ENCODE measurements around the gene DNASE1L3. TPM values are rescaled to one million over a fixed set of nuclear protein-coding genes. Genes with fewer than 3 reads are reported as not detected.

DNASE1L3 gene
- polyA plus RNA-seq, 2 of the 4 experiments (the other 2 are of a cell fraction) = 0.19 TPM; not detected in 1

DNA sequence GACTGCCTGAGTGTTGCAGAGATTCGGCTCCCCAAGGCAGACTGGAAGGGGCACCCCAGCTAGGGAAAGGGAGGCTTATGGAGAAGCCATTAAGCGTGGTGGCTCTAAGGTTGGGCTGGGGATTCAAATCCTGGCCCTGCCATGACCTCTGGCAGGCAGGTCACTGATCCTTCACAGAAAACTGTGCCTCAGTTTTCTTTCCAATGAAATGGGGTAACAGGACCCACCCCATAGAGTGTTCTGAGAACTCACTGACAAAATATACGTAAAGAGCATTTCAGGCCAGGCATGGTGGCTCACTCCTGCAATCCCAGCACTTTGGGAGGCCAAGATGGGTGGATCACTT lies 34.6 kb downstream of the DNASE1L3 start:
- H3K9me3 ChIP-seq = no peaks in the 10 kb centered on the region
- TF ChIP-seq TFCP2L1 (CRISPR knock-in tag; IDR thresholded peaks at IDR 0.05) (no peak), RARB (CRISPR knock-in tag; IDR thresholded peaks at IDR 0.05) (no peak), NFE2L2 (conservative IDR thresholded peaks at IDR 0.05; ENCODE audit: low read length) (no peak), HOXA7 (CRISPR knock-in tag; IDR thresholded peaks at IDR 0.05) (no peak), TP53 (CRISPR knock-in tag; IDR thresholded peaks at IDR 0.05) (no peak), ZNF302 (CRISPR knock-in tag; IDR thresholded peaks at IDR 0.05) (no peak), MAFK (IDR thresholded peaks at IDR 0.05; ENCODE audit: partially characterized antibody) (no peak), ZC3H11A (IDR thresholded peaks at IDR 0.05) (no peak), FOSB (CRISPR knock-in tag; IDR thresholded peaks at IDR 0.05) (no peak), HOXB13 (CRISPR knock-in tag; IDR thresholded peaks at IDR 0.05; ENCODE audit: low read depth) (no peak), MAZ (IDR thresholded peaks at IDR 0.05; ENCODE audit: borderline replicate concordance, low read depth, low read length) (no peak), POLR2AphosphoS2 (conservative IDR thresholded peaks at IDR 0.05; ENCODE audit: low read length) (no peak), CHD2 (IDR thresholded peaks at IDR 0.05; ENCODE audit: low read length, partially characterized antibody) (no peak)
- TF ChIP-seq, protein P1, sequence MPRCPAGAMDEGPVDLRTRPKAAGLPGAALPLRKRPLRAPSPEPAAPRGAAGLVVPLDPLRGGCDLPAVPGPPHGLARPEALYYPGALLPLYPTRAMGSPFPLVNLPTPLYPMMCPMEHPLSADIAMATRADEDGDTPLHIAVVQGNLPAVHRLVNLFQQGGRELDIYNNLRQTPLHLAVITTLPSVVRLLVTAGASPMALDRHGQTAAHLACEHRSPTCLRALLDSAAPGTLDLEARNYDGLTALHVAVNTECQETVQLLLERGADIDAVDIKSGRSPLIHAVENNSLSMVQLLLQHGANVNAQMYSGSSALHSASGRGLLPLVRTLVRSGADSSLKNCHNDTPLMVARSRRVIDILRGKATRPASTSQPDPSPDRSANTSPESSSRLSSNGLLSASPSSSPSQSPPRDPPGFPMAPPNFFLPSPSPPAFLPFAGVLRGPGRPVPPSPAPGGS (IDR thresholded peaks at IDR 0.05) = no peak
- TF ChIP-seq, protein P2, sequence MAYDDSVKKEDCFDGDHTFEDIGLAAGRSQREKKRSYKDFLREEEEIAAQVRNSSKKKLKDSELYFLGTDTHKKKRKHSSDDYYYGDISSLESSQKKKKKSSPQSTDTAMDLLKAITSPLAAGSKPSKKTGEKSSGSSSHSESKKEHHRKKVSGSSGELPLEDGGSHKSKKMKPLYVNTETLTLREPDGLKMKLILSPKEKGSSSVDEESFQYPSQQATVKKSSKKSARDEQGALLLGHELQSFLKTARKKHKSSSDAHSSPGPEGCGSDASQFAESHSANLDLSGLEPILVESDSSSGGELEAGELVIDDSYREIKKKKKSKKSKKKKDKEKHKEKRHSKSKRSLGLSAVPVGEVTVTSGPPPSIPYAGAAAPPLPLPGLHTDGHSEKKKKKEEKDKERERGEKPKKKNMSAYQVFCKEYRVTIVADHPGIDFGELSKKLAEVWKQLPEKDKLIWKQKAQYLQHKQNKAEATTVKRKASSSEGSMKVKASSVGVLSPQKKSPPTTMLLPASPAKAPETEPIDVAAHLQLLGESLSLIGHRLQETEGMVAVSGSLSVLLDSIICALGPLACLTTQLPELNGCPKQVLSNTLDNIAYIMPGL (CRISPR knock-in tag; IDR thresholded peaks at IDR 0.05; ENCODE audit: borderline replicate concordance) = no peak
- no peak for FAIRE-seq
- peak overlapping the region; percentile 74 to 98 for H3K27ac ChIP-seq
- H3K4me3 ChIP-seq = no peak overlapping the region
- ATAC-seq = no peak
- DNase-seq (ENCODE audit: low read depth in 1 of 2, low spot score in 1 of 2) = no peak
- ChIA-PET CTCF (interaction anchor here (0.7 to 6.4 kb wide), 3 partner anchors 10 to 41 kb away, joined by 3 to 49 read pairs (median 25); no protein-coding TSS in a partner anchor), POLR2A (interaction anchor here (0.6 kb wide), 1 partner anchor 157 kb away, joined by 3 read pairs; no protein-coding TSS in a partner anchor)
- H3K4me2 ChIP-seq = peak overlapping the region; percentile 56; the same call in 2 of the 3 replicates
- peaks cover 85% of the 10 kb centered on the region for H3K4me1 ChIP-seq
- WGBS (ENCODE audit: missing lambda C conversion rate) = 94% methylated on average over 3 of the region's 3 CpGs

- Histone ChIP-seq H3K4me1 (peaks cover 85% of the 10 kb centered on the region), H3K9me3 (no peaks in the 10 kb centered on the region), H3K4me2 (peak overlapping the region; percentile 56), H3K4me3 (no peak overlapping the region), H3K27ac (peak overlapping the region; percentile 74 to 98)
- ChIA-PET CTCF (interaction anchor here (0.7 to 6.4 kb wide), 4 partner anchors 9 to 219 kb away, joined by 3 to 49 read pairs (median 14); no protein-coding TSS in a partner anchor), POLR2A (interaction anchor here (0.6 kb wide), 1 partner anchor 156 kb away, joined by 3 read pairs; no protein-coding TSS in a partner anchor)
- ATAC-seq = peak; percentile 2 to 3; a peak in 3 of 6 replicates
- peak in 1 of 2 experiments; percentile 65 for DNase-seq (ENCODE audit: low read depth in 1 of 2, low spot score in 1 of 2)
- WGBS (ENCODE audit: missing lambda C conversion rate) = 33% methylated on average over 18 of the region's 18 CpGs
- FAIRE-seq = no peak
- TF ChIP-seq RARB (CRISPR knock-in tag; IDR thresholded peaks at IDR 0.05) (no peak), POLR2AphosphoS2 (conservative IDR thresholded peaks at IDR 0.05; ENCODE audit: low read length) (0 out of 2 replicates have a peak, but pooled peaks have one; percentile 44), E2F6 (IDR thresholded peaks at IDR 0.05; ENCODE audit: borderline replicate concordance, low read depth) (0 out of 2 replicates have a peak, but pooled peaks have one; percentile 19), USF2 (IDR thresholded peaks at IDR 0.05) (peak; percentile 14; the same call in 1 of the 2 replicates), JUN (IDR thresholded peaks at IDR 0.05) (peak; percentile 21 to 51; a peak in 1 of 5 replicates)
- TF ChIP-seq, protein P3, sequence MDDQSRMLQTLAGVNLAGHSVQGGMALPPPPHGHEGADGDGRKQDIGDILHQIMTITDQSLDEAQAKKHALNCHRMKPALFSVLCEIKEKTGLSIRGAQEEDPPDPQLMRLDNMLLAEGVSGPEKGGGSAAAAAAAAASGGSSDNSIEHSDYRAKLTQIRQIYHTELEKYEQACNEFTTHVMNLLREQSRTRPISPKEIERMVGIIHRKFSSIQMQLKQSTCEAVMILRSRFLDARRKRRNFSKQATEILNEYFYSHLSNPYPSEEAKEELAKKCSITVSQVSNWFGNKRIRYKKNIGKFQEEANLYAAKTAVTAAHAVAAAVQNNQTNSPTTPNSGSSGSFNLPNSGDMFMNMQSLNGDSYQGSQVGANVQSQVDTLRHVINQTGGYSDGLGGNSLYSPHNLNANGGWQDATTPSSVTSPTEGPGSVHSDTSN (IDR thresholded peaks at IDR 0.05) = 0 out of 2 replicates have a peak, but pooled peaks have one; percentile 7
- TF ChIP-seq, protein P4, sequence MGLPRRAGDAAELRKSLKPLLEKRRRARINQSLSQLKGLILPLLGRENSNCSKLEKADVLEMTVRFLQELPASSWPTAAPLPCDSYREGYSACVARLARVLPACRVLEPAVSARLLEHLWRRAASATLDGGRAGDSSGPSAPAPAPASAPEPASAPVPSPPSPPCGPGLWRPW (IDR thresholded peaks at IDR 0.05) = no peak
These were observed 35.2 kb downstream of the DNASE1L3 start for GRCh38 chr3:58175437-58176184.

Data from A549 (cell line).